Activated CD8-positive, alpha-beta memory T cell treated with anti-CD3 and anti-CD28 coated beads for 48 hours (primary cell): ENCODE data around the gene CYBRD1.
A peak's percentile ranks its signal among the peaks of the same experiment; 100 is the strongest.

Experiments
- DNase-seq, 3 experiments: peaks; one replicate each; pipeline ENCODE4 v3.0.0-alpha.2; 2020; ENCODE audit warnings: low read depth in 2 of 3, low spot score in 2 of 3

Gene CYBRD1

DNA sequence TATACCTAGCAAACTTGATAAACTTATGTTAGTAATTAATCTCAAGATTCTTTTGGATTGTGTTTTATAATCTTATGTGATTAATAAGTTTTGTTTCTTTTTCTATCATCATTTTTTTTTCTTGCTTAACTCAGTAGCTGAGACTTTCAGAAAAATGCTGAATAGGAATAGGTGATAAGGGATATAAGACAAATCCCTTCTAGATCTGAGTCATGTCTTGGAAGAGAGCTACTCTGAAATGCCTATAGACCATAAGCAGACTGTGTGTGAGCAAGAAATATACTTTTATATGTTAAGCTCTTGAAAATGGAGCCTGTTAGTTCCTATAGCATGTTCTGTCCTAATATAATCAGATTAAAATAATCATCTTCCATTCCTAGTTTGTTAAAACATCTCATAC, 29.6 kb downstream of the CYBRD1 start:
- DNase-seq = no peak

GRCh38 chr2:171553236-171553635, 31.0 kb downstream of the CYBRD1 start:
- DNase-seq = no peak

DNA sequence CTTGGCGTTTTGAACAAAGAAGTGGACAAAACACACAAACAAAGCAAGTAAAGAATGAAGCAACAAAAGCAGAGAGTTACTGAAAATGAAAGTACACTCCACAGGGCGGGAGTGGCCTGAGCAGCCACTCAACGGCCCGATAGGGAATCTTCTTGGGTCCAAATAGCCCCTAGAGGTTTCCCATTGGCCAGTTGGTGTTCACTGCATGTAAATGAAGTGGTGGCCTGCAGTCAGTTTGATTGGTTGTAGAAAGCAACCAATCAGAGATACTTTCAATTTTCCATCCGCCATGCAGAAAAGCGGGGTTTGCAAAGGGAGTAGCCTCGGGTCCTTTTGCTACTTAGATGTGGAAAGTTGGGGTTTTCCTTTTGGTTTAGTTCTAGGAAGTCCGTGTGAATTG, 31.6 kb downstream of the CYBRD1 start:
- DNase-seq = no peak

GRCh38 chr2:171554991-171555615, 32.8 kb downstream of the CYBRD1 start:
- no peak for DNase-seq

- DNase-seq = no peak
Measured at GRCh38 chr2:171557363-171557762, 35.1 kb downstream of the CYBRD1 start.

DNA sequence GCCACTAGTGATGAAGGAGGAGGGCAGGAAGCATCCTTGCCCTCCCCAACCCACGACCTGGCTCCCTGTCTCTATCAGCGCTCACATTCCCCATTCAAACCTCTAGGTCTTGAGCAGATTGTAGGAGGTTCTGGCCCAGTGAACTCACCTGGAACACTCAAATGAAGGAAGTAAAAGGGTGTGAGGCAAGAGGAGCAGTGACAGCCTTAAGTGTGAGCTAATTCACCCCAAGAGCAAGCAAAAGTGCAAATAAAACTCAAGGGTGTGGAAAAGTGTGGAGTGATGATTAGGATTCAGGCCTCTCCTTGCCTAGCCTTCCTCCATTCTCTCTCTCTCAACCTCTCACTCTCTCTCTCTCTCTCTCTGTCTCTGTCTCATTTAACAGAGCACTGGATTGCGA, 41.0 kb downstream of the CYBRD1 start:
- no peak for DNase-seq

DNA sequence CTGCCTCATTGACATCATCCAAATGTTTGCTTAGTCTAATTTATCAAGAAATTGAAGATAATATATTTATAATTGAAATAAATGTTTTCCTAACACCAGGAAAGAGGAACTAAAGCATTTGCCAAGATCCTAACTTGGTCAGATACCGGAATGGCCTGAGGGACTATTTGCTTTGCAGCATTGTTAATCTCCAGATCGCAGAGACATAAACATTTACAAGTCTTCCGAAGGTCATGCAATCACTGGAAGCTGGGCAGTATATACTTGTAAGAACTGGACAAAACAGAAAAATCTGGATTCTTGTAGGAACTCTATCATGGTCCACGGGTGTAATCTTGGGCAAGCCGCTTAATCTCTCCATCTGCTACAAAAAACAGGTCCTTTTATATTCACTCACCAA, 42.2 kb downstream of the CYBRD1 start:
- DNase-seq = no peak

DNA sequence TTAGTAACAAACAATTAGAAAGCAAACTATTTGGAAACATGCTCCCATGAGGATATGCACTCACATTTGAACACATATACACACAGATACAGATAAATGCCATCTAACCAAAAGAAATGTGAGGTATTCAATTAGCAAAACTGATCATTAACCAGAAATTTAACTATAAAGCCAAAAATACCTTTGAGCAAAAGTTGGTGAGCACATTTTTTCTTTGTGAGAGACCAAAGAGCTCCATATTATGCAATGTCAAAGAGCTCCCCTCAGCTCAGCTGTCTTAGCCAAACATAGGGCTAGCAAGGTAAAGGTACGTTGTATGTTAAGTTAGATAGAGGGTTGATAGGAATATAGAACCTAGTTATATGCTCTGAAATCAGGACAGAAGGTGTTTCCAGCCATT, 43.8 kb downstream of the CYBRD1 start:
- no peak for DNase-seq

DNA sequence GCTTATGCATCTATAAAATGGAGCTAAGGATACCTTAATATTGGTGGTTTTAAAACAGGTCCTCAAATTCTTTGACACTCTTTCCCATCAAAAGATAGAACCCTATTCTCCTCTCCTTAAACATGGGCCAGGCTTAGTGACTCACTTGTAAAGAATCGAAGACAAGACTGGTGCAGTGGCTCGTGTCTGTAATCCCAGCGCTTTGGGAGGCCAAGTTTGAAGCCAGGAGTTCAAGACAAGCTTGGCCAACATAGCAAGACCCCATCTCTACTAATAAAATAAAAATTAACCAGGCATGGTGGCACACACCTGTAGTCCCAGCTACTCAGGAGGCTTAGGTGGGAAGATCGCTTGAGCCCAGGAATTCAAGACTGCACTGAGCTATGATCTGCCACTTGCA, 44.5 kb downstream of the CYBRD1 start:
- DNase-seq = no peak

- no peak for DNase-seq
Measured at GRCh38 chr2:171568089-171568488, 45.8 kb downstream of the CYBRD1 start.

DNA sequence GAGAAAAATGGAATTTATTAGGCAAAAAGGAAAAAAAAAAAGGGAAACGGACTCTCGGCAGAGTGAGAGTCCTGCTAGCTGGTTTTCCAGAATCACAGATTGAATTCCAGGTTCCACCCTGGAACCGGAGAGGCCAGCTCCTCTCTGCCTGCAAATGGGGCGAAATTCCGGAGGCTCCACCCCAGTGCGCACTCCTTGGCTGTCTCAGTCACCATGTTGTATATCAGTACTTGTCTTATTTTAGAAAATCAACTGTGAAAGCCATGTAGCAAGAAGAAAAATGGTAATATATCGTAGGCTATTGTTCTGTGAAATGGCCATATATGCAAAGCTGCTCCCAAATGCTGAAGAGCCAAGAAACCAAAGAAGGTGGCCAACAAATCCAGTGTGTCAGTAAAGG, 49.4 kb downstream of the CYBRD1 start:
- DNase-seq = no peak

DNA sequence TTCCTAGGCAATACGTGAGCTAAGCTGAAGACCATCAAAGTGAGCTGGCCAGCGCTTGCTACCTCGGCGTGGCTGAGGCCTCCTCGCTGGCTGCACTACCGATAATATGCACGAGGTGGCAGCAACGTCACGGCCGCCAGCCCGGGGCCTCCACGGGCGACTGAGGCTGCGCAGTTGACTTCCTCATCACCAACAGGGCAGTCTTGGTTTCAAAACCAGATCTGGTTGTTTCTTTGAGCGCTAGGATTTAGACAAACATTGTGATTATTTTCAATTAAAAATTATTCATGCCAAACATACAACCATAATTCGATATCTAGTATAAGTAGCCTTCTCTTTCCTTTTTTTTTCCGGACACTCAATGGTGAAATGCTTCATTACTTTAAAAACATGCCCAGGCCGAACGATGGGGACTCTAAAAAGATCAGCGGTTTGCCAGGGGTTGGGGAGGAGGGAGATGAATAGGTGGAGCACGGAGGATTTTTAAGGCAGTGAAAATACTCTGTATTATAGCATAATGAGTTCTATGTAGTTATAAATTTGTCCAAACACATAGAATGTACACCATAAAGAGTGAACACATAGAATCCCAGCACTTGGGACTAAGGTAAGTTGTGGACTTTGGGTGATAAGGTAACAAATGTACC, 52.0 kb downstream of the CYBRD1 start:
- peak; percentile 49 to 80 (median 77) for DNase-seq

DNA sequence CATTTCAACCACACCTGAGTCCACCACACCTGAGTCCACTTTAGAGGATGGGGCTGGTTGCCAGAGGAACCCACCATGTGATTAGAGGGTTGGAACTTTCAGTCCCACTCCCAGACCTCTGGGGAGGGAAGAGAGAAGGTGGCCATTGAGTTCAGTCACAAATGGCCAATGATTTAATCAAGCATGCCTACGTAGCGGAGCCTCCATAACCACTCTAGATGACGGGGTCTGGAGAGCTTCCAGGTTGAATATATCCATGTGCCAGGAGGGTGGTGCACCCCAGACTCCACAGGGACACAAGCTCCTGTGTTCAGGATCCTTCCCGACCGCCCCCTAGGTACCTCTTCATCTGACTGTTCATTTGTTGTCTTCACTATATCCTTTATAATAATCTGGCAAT, 53.3 kb downstream of the CYBRD1 start:
- no peak for DNase-seq

- DNase-seq = no peak
Measured at GRCh38 chr2:171578127-171578803, 56.0 kb downstream of the CYBRD1 start.

DNA sequence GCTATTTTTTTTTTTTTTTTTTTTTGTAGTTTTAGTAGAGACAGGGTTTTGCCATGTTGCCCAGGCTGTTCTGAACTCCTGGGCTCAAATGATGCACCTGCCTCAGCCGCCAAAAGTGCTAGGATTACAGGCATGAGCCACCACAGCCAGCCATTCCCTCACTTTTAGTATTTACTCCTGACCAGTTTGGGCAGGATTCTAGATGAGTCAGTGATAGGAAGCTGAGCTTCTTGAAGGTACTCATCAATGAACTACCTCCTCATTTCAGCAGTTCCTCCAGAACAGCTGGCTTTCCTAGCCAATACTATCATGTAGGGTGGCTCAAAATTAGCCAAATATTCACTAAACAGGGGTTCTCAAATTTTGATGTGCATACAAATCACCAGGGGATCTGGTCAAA, 57.2 kb downstream of the CYBRD1 start:
- no peak for DNase-seq

- no peak for DNase-seq
Measured at GRCh38 chr2:171583566-171583965, 61.3 kb downstream of the CYBRD1 start.

DNA sequence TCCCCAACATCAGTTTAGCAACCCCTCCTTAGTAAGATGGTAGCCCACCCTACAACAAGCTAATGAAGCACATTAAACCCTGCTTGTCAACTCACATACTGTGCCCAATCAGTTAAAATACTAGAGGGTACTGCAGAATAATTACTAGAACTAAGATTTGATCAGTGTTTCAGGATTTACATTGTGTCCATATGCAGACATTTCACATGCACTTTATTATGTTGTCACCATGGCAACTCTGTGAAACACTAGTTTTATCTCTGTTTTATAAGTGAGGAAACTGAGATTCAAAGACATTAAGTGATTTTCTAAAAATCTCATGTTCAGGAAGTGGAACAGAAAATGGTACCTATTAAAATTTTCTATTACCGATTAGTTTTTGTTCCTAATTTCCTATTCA, 61.7 kb downstream of the CYBRD1 start:
- no peak for DNase-seq

DNA sequence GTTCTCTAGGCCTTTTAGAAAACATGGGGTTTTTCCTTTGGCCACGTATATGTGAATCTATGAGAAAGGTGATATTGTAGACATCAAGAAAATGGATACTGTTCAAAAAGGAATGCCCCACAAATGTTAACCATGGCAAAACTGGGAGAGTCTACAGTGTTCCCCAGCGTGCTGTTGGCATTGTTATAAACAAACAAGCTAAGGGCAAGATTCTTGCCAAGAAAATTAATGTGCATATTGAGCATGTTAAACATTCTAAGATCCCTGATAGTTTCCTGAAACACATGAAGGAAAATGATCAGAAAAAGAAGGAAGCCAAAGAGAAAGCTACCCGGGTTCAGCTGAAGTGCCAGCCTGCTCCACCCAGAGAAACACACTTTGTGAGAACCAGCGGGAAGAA, 64.9 kb downstream of the CYBRD1 start:
- DNase-seq = no peak

DNA sequence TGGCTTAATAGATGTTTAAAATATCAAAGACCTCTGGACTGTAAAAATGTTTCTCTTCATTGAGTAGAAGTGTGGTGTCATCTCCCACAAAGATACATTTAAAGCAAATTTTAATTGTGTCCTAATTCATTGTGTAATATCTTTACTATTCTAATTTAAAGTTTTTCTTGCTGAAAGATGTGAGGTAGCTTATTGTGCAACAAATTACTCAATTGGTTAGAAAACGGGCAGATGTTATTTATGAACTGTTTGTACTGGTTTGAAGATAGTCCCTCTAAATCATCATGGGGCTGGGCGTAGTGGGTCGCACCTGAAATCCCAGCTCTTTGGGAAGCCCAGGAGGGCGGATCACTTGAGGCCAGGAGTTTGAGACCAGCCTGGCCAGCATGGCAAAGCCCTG, 65.3 kb downstream of the CYBRD1 start:
- DNase-seq = no peak

- DNase-seq = no peak
Measured at GRCh38 chr2:171590116-171590515, 67.8 kb downstream of the CYBRD1 start.

DNA sequence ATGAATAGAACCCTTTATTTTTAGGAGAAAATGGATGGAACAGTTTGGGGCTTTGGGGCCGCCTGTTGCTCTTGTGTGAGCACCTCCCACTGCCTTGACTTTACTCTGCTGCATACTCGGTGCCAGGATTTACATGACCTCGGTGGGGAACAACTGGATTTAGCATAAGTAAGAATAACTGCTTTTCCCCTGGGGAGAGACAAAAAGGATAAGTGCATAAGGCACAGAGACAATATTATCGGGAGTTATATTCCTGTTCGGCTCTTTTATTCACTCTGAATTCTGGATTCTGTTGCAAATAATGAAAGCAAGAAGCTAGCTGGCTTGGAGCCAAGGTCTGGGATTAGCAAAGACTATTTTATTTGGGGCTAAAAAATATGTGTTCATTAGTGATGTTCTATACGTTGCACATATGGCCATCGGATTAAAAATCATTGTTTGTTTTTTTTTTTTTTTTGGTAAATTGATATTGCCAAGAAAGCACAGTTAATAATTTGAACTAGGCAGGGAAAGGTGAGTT, 69.8 kb downstream of the CYBRD1 start:
- no peak for DNase-seq

DNA sequence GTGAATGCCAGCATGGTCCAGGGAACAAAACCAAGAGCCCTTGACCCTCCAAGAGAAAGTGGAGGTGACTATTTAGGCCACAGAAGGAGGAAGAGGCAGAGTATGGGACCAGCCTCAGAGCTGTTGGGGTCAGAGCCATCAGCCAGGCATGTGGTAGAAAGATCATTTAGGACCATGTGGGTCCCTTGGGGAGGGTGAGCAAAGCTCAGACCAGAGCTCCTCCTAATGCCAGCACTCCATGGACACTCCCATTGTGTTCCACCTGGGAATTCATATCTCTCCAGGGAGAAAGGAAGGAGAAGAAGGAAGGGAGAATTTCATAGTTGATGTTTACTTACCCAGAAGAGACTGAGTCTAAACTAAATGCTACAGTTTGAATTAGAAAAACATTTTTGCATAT, 73.2 kb downstream of the CYBRD1 start:
- DNase-seq = no peak
